Measurements from ENCODE around the gene KIAA0825. TPM values are rescaled to one million over a fixed set of nuclear protein-coding genes. Genes with fewer than 3 reads are reported as not detected.

KIAA0825 gene
- total RNA-seq, 1 experiment from 2014 or later, result 1.8 TPM

DNA sequence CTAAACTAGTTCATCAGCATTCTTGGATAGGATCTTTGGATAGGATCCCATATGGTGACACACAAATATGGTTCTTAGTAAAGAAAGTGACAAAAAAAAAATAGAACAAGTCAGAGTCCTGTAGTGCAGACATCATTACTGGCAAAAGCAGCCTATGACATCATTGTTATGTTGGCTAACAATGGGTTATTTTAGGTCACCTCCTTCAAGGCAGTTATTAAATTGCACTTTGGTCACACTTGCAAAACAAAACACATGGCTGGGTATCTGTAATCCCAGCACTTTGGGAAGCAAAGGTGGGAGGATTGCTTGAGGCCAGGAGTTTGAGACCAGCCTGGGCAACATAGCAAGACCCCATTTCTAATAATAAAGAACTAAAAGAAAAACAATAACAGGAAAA, 185.9 kb downstream of the KIAA0825 start:
- no peak for DNase-seq (ENCODE audit: low read depth)

GRCh38 chr5:94431696-94432095, 186.7 kb downstream of the KIAA0825 start:
- no peak for DNase-seq (ENCODE audit: low read depth)

GRCh38 chr5:94429566-94429965, 188.8 kb downstream of the KIAA0825 start:
- no peak for DNase-seq (ENCODE audit: low read depth)

DNA sequence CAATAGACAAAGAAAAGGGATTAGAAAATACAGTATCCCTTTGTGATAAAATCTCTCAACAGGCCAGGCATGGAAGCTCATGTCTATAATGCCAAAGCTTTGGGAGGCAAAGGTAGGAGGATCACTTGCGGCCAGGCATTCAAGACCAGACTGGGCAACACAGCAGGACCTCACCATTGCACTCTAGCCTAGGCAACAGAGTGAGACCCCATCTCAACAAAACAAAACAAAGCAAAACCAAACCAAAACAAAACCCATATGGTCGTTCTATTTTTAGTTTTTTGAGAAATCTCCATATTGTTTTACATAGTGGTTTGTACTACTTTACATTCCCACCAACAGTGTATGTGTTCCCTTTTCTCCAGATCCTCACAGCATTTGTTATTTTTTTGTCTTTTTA, 193.0 kb downstream of the KIAA0825 start:
- DNase-seq (ENCODE audit: low read depth), result no peak

DNA sequence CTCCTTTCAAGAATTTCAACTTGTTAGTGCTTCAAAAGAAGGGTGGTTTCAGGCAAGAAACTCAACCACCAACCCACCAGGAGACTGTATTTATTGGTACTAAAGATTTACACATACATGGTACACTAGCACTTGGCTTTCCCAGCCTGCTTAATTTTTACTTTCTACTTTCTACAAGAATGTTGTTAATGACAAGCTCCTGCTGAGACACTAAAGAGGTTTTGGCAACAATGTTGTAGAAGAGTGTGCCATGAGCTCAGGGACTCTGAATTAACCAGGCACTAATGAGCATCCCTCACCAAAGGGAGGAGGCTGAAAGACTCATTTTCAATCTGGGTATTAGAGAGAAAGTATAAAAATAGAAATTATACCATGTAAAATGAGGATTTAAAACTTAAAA, 195.0 kb downstream of the KIAA0825 start:
- no peak for DNase-seq (ENCODE audit: low read depth)

DNA sequence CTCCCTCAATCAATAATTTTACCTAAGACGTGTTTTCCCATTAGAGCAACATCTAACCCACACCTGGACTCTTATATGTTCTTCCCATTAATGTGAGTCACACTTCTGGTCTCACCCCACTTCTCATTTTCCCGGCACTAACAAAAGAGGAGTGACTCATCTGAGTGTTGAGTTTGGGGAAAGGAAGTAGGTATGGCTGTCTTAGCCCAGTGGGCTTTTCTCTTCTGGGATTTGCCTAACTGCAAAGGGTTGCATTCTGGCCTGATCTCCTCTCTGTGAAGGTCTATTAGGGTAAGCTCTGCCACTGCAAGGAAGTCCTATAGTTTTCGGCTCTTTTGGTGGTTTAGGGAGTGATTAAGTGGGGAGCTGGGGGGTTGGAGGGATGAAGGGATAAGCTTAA, 195.6 kb downstream of the KIAA0825 start:
- peak; percentile 77 for DNase-seq (ENCODE audit: low read depth)

DNA sequence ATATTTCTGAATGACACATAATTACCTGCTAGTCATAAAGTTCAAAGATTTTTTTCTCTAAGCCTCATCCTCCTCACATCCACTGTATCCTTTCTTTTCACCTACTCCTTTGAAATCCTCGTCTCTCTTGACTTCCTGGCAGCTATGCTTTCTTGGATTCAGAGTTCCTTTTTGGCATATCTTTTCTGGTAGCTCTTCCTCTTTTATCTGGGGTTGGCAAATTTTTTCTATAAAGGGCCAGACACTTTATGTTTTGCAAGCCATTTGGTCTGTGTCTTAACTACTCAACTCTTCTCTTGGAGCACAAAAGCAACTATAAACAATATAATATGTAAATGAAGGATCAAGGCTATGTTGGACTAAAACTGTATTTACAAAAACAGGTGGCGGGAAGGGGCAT, 197.5 kb downstream of the KIAA0825 start:
- DNase-seq (ENCODE audit: low read depth), result no peak

- no peak for DNase-seq (ENCODE audit: low read depth)
Measured at GRCh38 chr5:94415798-94416197, 202.6 kb downstream of the KIAA0825 start.

GRCh38 chr5:94409440-94409839, 209.0 kb downstream of the KIAA0825 start:
- DNase-seq (ENCODE audit: low read depth), result no peak

DNA sequence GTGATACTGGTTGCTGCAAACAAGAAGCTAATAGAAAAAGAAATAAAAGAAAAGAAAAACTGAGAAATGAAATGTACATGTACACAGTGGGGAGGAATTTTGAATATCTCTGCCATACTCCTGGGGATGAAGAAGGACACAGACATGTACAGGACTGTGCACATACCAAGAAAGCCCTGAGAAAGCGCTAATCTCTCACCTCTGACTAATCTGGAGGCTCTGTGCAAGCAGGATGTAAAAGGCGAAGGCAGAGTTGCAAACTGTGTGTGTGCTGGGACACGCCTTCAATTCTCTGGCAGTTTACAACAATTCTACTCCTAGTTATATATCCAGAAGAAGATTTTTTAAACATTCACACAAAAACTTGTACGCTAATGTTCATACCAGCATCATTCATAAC, 211.4 kb downstream of the KIAA0825 start:
- DNase-seq (ENCODE audit: low read depth), result peak; percentile 6

DNA sequence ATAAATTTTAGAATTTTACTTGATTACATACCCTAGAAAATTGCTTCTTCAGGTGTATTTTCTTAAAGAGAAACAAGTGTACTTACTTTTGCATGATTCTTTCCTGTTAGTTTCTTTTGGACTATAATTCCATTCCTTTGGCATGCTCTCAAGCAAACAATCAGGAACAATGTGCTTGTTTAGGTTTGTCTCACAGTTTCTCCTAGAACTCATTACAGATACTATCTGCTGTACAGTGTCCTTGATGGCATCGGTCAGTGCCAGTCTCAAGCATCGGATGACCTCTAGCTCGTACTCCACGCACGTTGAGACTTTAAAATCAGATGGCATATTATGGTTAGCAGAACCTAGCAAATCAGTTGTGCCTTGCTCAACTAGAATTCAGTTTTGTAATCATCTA, 214.9 kb downstream of the KIAA0825 start:
- DNase-seq (ENCODE audit: low read depth), result no peak

DNA sequence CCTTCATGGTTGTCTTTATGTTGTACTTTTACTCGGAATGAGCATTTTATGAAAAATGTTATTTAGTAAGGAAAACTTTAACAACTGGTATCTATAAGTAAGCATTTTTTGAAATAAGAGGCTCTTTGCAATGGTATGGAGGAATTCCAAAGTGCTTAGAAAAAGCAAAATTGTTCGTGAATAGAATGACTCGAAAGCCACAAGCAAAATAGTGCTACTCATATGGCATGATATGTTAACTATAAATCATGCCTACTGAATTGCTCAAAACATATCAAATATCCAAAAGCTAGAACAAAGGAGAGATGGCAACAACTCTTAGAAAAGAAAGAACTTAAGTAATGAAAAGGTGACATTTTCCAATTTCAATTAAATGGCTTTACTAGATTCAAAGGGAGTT, 216.3 kb downstream of the KIAA0825 start:
- DNase-seq (ENCODE audit: low read depth), result no peak

GRCh38 chr5:94397508-94397907, 220.9 kb downstream of the KIAA0825 start:
- no peak for DNase-seq (ENCODE audit: low read depth)

DNA sequence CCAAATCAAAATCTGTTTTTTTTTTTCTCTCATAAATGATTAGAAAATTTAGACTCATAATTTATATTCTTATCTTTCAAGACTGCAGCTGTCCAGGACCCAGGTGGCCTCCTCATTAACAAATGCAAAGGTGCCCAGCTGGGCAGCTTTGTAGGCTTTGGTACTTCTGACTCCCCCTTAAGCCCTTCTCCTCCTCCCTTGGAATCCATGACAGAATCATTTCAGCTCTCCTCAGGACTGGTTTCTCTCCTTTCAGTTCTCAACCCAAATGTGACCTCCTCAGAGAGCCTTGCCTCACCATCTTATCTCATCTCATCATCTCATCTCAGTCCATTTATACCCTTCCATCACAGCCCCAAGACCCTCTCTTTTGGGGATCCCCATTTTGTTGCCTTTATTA, 221.7 kb downstream of the KIAA0825 start:
- no peak for DNase-seq (ENCODE audit: low read depth)

- no peak for DNase-seq (ENCODE audit: low read depth)
Measured at GRCh38 chr5:94395468-94395867, 222.9 kb downstream of the KIAA0825 start.

- DNase-seq (ENCODE audit: low read depth), result no peak
Measured at GRCh38 chr5:94391996-94392395, 226.4 kb downstream of the KIAA0825 start.

DNA sequence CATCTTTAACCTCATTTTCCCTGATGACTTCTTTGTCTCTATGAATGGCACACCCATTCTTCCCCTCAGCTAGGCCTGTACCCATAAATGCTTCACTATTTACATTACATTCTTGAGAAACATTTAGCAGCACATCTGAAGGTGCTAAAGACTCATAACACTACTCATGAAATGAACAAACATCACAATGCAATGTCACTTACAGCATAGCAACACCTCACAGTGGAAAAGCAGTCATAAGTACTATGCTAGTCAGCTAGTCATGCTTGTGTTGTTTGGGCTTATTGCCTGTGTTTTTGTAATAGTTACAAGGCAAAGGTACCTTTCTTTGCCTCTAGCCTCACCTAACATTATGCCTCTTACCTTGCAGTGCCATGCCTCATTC, 228.9 kb downstream of the KIAA0825 start:
- DNase-seq (ENCODE audit: low read depth), result no peak

GRCh38 chr5:94388773-94389514, 229.5 kb downstream of the KIAA0825 start:
- DNase-seq (ENCODE audit: low read depth), result no peak

GRCh38 chr5:94385767-94386166, 232.6 kb downstream of the KIAA0825 start:
- DNase-seq (ENCODE audit: low read depth), result no peak

GRCh38 chr5:94378062-94378461, 240.3 kb downstream of the KIAA0825 start:
- no peak for DNase-seq (ENCODE audit: low read depth)

GRCh38 chr5:94376672-94377345, 241.6 kb downstream of the KIAA0825 start:
- peak; percentile 1 for DNase-seq (ENCODE audit: low read depth)

- DNase-seq (ENCODE audit: low read depth), result peak; percentile 12
Measured at GRCh38 chr5:94375801-94376200, 242.6 kb downstream of the KIAA0825 start.

- DNase-seq (ENCODE audit: low read depth), result no peak
Measured at GRCh38 chr5:94374336-94374735, 244.1 kb downstream of the KIAA0825 start.

- DNase-seq (ENCODE audit: low read depth), result no peak
Measured at GRCh38 chr5:94367900-94368299, 250.5 kb downstream of the KIAA0825 start.
